Lung (tissue), 12 donors: Measurements from ENCODE around the gene A3GALT2. TPM values are rescaled to one million over a fixed set of nuclear protein-coding genes. Genes with fewer than 3 reads are reported as not detected.

Experiments
- ATAC-seq: fragments of 200-7000 bp; cut with Tn5 transposase; one replicate; pipeline ENCODE4 v1.9.1; 2020; ENCODE audit warnings: moderate number of reproducible peaks; ENCODE audit not compliant: insufficient read depth, low FRiP score
- DNase-seq, 3 donors: peaks; one replicate each; pipeline ENCODE4 v3.0.0-alpha.2; 2013 to 2017
- H3K27ac ChIP-seq, 2 donors: one replicate each; pipeline ENCODE4 v1.5.1; 2013; ENCODE audit warnings: mild to moderate bottlenecking in 2 of 2, moderate library complexity in 2 of 2, control low read depth in 1 of 2, inconsistent platforms in 1 of 2, low read depth in 1 of 2, low read length in 1 of 2
- H3K27me3 ChIP-seq, 3 donors: one replicate each; pipeline ENCODE4 v1.5.1; 2013; ENCODE audit warnings: low read length in 2 of 3; ENCODE audit not compliant: control insufficient read depth in 3 of 3, insufficient read depth in 3 of 3
- H3K36me3 ChIP-seq, 4 donors: one replicate each; pipeline ENCODE4 v1.5.1; 2013; ENCODE audit warnings: low read length in 4 of 4, mild to moderate bottlenecking in 1 of 4, moderate library complexity in 1 of 4; ENCODE audit not compliant: control insufficient read depth in 4 of 4, insufficient read depth in 4 of 4
- H3K4me1 ChIP-seq, 5 donors: one replicate each; pipeline ENCODE4 v1.5.1; 2013; ENCODE audit warnings: low read length in 5 of 5, mild to moderate bottlenecking in 2 of 5, moderate library complexity in 1 of 5; ENCODE audit not compliant: control insufficient read depth in 5 of 5, insufficient read depth in 5 of 5
- H3K4me3 ChIP-seq: one replicate; pipeline ENCODE4 v1.5.1; 2013; ENCODE audit warnings: mild to moderate bottlenecking, control low read depth, moderate library complexity
- H3K9ac ChIP-seq, 2 donors: one replicate each; pipeline ENCODE4 v1.5.1; 2013; ENCODE audit warnings: low read length in 2 of 2, control low read depth in 1 of 2; ENCODE audit not compliant: insufficient read depth in 1 of 2
- H3K9me3 ChIP-seq, 4 donors: one replicate each; pipeline ENCODE4 v1.5.1; 2013; ENCODE audit warnings: low read length in 3 of 4, mild to moderate bottlenecking in 1 of 4, moderate library complexity in 1 of 4; ENCODE audit not compliant: control insufficient read depth in 4 of 4, insufficient read depth in 3 of 4
- WGBS, 2 donors: extraction: QIAGEN DNeasy Blood & Tissue Kit; methylation state at CpG; one replicate each; pipeline ENCODE4 v1.1.7; 2013; 5-methylcytosine and 5-hydroxymethylcytosine counted together
- polyA plus RNA-seq, 2 donors: library from polyadenylated mRNA; stranded (reverse); fragments of 200-250 nt; gene quantifications; one replicate each; pipeline ENCODE4 v1.2.1, GENCODE V29; 2013
- total RNA-seq, 2 donors: library from RNA; depleted of rRNA in 1 of 2; stranded (reverse); fragments of >200 nt in 1 of 2; gene quantifications; one replicate each; pipeline ENCODE4 v1.2.1, GENCODE V29; 2014 to 2021
- TF ChIP-seq, protein P1 (sequence below): IDR thresholded peaks from 2 replicates; pipeline ENCODE4 v1.5.1; 2012; ENCODE audit warnings: mild to moderate bottlenecking; ENCODE audit errors: control extremely low read depth, extremely low read depth
- donor health status: control.
- donor health status: control.
- donor health status: Bipolar disorder and iron deficiency.
- donor health status: healthy.
- donor health status: DM: yes; HTN: yes; CAD: no.

The A3GALT2 gene
- total and polyA plus RNA-seq, 4 donors: 0.07 to 0.28 TPM; not detected in 2

DNA sequence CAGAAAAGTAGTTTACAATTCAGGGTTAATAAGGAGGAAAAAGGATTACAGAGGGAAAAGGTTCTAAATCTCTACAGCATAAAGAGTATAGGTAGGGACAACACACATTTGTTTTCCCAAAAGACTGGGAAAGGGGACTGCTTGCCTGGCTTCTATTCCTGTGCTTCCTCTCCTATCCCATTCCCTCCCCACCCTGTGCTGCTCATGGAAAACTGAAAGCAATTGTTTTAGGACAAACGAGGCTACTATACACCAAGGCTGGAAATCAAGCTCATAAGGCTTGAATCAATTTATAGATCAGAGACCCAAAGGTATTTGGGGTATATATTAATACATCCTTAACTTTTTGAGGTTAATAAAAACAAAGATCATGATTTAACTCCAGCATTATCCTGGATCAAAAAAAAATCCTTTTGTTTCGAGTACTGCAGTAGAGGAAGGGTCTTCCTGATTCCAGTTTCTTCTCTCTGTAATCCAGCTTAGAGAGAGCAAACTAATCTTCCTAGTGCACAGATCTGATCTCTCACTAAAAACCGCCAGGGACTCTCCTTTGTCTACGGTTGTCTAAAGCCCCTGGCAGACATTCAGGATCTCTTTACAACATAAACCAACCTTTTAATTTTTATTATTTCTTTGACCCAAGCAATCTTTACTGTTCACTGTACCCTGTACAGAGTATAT is 37.4 kb upstream of the A3GALT2 start:
- ATAC-seq (no peak), DNase-seq (no peak)
- Histone ChIP-seq H3K4me1 (peaks cover 2 to 24% (median 16%) of the 10 kb centered on the region in 5 donors), H3K36me3 (peaks cover 0 to 4% (median 0%) of the 10 kb centered on the region in 4 donors), H3K9ac (no peak overlapping the region), H3K27me3 (no peaks in the 10 kb centered on the region), H3K27ac (no peak overlapping the region), H3K9me3 (peaks cover 0 to 2% (median 0%) of the 10 kb centered on the region in 4 donors), H3K4me3 (no peak overlapping the region)
- WGBS, 2 donors: 70 to 83% methylated on average over 4 of the region's 4 CpGs
- TF ChIP-seq, protein P1, sequence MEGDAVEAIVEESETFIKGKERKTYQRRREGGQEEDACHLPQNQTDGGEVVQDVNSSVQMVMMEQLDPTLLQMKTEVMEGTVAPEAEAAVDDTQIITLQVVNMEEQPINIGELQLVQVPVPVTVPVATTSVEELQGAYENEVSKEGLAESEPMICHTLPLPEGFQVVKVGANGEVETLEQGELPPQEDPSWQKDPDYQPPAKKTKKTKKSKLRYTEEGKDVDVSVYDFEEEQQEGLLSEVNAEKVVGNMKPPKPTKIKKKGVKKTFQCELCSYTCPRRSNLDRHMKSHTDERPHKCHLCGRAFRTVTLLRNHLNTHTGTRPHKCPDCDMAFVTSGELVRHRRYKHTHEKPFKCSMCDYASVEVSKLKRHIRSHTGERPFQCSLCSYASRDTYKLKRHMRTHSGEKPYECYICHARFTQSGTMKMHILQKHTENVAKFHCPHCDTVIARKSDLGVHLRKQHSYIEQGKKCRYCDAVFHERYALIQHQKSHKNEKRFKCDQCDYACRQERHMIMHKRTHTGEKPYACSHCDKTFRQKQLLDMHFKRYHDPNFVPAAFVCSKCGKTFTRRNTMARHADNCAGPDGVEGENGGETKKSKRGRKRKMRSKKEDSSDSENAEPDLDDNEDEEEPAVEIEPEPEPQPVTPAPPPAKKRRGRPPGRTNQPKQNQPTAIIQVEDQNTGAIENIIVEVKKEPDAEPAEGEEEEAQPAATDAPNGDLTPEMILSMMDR: no peak

DNA sequence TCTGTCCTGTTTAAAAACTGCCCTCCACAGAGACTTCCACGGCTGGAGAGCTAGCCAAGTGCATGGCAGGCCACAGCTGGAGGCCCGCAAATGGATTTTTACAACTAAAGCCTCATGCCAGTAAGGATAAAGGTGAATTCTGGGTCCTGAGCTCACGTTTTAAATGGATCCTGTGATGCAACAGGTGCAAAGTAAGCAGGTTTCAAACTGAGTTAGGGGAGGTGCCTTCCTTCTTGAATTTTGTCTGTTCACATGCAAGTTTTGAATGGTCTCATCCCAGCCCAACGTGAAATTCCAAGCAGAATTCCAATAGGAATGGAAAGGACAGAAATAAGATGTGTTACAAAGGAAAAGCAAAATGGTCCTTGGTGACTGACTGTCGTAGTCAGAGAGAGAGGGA is 36.2 kb upstream of the A3GALT2 start:
- ATAC-seq: no peak

DNA sequence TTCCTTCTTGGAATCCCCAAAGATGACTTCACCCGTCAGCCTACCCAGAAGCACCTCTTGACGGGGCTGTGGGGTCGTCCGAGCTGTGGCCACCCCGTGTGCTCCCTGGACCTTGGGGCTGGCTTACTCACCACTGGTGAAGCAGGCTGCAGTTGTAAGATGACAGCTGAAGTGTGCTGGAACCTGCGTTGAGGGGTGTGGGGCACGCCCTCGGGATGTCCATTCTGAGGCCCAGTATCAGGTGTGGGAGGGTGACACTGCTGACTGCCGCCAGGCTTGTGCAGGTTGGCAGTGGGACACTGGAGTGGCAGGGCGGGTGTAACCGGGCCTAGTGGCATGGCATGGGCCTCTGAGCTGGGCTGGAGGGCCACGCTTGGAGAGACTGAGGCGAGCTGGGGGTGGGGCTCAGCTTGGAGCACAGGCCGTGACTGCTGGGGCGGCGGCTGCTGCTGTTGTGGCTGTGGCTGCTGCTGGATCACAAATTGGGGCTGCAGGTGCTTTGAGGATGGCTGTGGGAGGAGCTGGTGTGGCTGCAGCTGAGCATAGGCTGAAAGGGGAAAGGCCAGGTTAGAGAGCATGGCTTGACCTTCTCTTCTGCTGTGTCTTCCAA is 33.9 kb upstream of the A3GALT2 start:
- 93 to 95% methylated on average over 16 of the region's 16 CpGs for WGBS, 2 donors
- H3K9me3 ChIP-seq: peaks cover 0 to 2% (median 0%) of the 10 kb centered on the region in 4 donors
- ATAC-seq (no peak), DNase-seq (no peak)
- H3K27ac ChIP-seq: no peak overlapping the region
- TF ChIP-seq, protein P1: no peak
- H3K9ac ChIP-seq: no peak overlapping the region
- H3K27me3 ChIP-seq: no peaks in the 10 kb centered on the region
- H3K36me3 ChIP-seq: peaks cover 0 to 4% (median 0%) of the 10 kb centered on the region in 4 donors
- H3K4me3 ChIP-seq: no peak overlapping the region
- peaks cover 0 to 11% (median 4%) of the 10 kb centered on the region in 5 donors for H3K4me1 ChIP-seq

More for the DNA sequence above, 36.2 kb upstream of the A3GALT2 start:
- no peak overlapping the region for H3K4me3 ChIP-seq
- no peaks in the 10 kb centered on the region for H3K27me3 ChIP-seq
- H3K9me3 ChIP-seq: peaks cover 0 to 2% (median 0%) of the 10 kb centered on the region in 4 donors
- no peak for DNase-seq
- no peak overlapping the region for H3K9ac ChIP-seq
- no peak overlapping the region for H3K27ac ChIP-seq
- WGBS, 2 donors: 94 to 95% methylated on average over 5 of the region's 5 CpGs
- peaks cover 0 to 12% (median 7%) of the 10 kb centered on the region in 5 donors for H3K4me1 ChIP-seq
- H3K36me3 ChIP-seq: peaks cover 0 to 4% (median 0%) of the 10 kb centered on the region in 4 donors
- TF ChIP-seq, protein P1: no peak
